Femur (tissue), 1 donor: ENCODE data around the gene STRN.
"Not testable (repeated sequence)": the region's sequence is repeated elsewhere in the genome, so short reads cannot be mapped to it uniquely, and the experiment has no call there.

Source experiments
- DNase-seq: peaks from one replicate; pipeline ENCODE4 v3.0.0-alpha.2; 2017

The STRN gene, protein sequence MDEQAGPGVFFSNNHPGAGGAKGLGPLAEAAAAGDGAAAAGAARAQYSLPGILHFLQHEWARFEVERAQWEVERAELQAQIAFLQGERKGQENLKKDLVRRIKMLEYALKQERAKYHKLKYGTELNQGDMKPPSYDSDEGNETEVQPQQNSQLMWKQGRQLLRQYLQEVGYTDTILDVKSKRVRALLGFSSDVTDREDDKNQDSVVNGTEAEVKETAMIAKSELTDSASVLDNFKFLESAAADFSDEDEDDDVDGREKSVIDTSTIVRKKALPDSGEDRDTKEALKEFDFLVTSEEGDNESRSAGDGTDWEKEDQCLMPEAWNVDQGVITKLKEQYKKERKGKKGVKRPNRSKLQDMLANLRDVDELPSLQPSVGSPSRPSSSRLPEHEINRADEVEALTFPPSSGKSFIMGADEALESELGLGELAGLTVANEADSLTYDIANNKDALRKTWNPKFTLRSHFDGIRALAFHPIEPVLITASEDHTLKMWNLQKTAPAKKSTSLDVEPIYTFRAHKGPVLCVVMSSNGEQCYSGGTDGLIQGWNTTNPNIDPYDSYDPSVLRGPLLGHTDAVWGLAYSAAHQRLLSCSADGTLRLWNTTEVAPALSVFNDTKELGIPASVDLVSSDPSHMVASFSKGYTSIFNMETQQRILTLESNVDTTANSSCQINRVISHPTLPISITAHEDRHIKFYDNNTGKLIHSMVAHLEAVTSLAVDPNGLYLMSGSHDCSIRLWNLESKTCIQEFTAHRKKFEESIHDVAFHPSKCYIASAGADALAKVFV

DNA sequence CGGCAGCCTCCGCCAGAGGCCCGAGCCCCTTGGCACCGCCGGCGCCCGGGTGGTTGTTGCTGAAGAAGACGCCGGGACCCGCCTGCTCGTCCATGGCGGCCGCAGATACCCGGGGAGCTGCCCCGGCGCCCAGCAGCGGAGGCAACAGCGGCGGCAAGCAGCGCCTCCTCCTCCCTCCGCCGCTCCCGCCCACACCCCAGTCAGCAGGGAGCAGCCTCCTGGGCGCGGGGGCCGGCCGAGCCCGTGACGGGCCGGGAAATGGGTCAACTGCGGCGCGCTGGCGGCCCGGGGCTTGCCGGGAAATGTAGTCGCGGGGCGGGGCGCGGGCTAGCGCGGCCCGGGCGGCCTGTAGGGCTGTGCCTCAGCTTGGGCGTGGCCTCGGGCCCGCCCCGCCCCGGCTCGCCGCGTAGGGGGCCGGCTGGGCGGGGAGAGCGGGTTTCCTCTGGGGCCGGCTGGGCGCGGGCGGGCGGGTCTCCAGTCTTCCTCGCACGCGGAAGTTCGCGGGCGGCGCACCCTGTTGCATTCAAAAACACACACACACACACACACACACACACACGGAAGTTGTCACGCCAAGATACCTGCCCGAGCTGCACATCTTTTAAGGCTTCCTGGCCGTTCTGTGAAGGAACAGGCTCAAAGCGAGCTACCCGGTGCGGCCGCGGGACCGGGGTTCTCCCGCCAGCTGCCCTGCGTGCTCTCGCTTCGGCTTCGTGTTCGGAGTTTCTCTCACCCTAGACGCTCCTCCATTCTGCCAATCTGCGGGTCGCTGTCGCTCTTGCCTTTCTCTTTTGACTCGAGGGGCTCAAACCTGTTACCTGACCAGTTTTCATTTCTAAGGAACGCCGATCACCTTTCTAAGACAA, at the start of gene STRN:
Gene STRN (minus strand): TSS at position 167 of the 866 bp plus-strand sequence. CDS start 73 bp downstream, at position 94.
- peak; percentile 98 for DNase-seq

DNA sequence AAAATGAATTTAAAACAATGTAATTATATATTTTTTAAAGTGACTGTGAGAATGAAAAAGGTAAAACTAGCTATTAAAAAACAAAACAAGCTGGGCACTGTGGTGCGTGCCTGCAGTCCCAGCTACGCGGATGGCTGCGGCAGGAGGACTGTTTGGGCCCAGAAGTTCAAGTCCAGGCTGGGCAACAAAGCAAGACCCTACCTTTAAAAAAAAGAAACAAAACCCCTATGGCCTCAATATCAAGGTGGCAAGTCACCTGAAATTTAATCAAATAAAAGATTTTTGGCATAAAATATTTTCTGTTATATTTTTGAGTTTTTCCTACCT, 46.9 kb upstream of the STRN start:
- no peak for DNase-seq

DNA sequence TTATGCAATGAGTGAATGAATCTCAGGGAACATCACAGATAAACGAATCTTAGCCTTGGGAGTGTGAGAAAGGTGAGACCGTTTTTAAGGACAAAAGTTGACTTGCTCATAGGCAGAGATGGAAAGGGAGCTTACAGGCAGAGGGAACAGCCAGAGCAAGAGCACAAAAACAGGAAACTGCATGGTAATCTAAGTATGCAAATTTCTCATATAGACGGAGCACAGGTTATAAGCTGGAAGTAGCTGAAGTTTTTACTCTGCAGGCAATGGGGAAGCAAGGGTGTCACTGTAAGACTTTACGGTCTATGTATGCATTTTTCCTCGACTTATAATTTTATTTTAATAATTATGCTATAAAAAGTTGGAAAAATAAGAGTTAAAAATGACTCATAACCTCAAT, 44.8 kb upstream of the STRN start:
- DNase-seq = no peak

DNA sequence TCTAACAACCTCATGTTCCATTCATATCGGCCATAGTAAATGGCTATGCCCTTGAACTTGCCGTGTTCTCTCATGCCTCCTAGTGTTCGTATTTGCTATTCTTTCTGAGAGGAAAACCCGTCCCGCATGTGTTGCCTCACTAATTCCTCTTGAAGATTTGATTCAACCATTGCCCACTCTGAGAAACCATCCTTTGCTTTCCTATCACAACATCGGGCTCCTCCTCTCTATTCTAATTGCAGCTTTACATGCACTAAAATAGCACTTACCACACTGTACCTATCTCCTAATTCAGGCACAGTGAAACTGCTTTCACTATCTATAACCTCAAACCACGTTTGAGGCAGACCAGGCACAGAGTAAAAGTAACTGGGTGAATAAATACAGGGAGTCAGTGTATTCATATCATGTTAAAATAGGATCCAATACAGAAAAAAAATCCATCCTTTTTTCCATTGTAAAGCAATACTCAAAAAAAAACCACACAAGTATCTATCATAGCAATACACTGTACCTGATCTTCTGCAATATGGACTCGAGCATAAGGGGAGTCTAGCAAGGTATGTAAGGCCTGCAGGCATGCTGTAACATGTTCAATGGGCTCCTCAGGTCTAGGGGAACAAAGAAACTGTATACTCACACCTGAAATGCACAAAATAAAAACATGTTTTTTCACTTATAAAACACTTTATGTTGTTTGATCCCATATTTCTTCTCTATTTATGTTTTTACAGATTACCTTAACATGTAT, 39.0 kb upstream of the STRN start:
- no peak for DNase-seq

DNA sequence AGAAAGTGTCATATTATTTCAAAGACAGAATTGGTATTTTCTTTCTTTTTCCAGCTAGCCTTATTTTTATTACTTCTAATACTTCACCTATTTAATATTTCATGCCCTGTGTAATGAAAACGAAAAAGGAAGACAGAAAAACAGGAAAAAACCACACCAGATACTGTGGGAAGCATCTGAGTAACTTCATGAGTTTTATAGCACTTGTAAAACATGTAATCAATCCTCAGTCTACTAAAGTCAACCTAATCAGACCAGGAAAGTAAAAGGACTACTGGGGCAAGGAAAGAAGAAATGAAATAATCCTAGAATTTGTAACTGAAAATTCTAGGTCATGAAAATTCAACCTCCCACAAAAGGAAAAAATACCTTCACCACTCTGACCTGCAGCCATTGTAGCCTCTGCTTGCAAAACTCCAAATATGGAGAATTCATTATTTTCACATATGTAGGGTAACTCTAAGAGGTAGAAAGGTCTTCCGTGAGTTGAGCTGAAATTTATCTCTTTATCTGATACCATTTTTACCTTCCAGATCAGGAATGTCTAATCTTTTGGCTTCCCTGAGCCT, 34.7 kb upstream of the STRN start:
- DNase-seq = no peak

DNA sequence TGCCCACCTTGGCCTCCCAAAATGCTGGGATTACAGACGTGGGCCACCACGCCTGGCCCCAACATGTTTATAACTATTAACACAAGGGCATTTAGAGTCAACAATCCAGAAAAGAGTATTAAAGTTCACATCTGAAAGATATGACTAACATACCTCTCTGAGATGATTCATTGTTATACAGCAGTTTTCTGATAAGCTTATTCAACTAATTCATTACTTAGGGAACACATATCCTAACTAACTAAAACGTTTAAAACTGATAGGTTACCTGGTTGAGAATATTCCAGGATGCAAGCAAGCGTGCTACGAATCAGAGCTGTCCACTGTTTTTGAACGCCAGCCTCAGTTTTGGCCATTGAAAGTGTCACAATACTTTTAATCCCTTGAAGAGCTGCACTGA, 34.0 kb upstream of the STRN start:
- DNase-seq = no peak

DNA sequence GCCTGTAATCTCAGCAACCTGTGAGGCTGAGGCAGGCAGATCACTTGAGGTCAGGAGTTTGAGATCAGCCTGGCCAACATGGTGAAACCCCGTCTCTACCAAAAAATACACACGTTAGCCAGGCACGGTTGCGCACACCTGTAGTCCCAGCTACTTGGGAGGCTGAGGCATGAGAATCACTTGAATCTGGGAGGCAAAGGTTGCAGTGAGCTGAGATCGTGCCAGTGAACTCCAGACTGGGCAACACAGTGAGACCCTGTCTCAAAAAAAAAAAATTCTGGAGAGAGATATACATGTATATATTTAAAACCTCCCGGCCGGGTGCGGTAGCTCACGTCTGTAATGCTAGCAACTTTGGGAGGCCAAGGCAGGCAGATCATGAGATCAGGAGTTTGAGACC, 33.1 kb upstream of the STRN start:
- DNase-seq = not testable (repeated sequence)

DNA sequence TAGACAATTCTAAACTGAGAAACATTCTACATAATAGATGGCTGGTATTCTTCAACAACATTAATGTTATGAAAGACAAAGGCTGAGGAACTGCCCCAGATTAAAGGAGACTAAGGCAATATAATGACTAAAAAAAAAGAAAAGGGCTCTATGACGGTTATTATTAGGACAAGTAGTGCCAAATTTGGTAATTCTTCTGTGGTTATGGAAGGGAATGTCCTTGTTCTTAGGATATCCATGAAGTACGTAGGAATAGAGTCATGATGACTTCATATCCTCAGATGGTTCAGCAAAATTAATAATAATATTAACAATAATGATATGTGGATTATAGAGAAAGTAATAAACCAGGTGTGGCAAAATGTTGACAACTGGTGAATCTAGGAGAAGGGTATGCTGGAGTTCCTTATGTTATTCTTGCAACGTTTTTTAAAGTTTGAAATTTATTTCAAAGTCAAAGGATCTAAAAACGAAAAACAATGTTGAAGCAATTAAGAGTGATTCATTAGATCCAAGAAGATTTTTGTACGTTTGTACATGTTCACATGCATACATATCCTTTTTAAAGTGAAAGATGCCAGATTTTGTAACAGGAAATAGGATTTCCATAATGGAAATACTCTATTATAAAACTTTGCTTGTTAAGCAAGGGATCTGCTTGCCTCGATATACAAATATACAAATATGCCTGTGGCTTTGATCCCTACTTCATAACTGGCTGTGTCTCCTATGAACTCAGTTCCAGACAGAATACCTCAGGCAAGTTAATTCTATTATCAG, 27.7 kb upstream of the STRN start:
- DNase-seq = no peak

DNA sequence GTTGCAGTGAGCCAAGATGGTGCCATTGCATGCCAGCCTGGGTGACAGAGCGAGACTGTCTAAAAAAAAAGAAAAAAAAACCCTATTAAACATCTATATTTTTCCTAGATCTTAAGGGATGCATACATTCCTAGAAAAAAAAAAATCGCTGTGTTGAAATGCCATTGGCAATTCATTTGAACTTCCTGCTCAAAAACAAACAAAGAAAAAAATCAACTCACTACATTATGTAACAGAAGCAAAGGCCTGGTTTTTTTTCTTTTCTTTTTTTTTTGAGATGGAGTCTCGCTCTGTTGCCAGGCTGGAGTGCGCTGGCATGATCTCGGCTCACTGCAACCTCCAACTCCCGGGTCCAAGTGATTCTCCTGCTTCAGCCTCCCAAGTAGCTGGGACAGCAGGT, 21.7 kb upstream of the STRN start:
- no peak for DNase-seq

DNA sequence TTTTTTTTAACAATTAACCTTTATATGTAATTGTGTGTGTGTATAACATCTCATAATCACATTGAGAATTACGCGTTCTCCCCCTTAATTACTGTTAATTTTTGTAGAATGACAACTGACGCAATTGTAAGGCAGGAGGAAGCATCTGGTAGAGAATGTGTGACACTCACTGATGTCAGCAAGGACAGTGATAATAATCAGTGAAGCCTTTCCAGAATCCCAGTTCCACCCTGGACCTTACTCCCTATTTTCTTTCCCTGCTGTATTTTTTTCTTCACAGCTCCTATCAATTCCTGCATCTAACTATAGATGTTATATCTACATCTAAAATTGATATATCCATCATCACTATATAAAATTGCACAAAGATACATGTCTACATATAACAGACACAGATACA, 16.1 kb upstream of the STRN start:
- DNase-seq = no peak

DNA sequence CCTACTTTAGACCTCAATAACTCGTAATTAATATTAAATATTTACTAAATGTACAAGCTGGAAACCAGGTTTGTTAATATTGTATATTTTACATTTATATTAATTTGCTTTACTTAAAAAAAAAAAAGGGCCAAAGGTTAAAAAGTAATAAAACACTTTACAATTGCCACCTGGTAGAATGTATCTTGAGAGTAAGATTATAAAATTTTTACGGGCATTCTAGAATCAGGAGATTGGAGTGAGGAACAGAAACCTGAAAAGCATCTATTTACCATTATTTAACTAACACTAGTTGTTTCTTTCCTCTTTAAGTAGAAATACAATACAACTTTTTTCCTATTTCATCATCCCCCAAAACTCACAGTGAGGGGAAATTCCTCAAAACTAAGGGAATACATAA, 15.6 kb upstream of the STRN start:
- no peak for DNase-seq

DNA sequence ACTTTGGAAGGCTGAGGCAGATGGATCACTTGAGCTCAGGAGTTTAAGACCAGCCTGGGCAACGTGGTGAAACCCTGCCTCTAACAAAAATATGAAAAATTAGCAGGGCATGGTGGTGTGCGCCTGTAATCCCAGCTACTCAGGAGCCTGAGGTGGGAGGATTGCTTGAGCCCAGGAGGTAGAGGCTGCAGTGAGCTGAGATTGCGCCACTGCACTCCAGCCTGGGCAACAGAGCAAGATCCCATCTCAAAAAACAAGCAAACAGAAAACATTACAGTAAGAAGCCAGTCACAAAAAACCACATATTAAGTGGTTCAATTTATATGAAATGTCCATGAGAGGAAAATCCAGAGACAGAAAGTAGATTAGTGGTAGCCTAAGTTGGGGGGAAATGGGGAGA, 12.7 kb upstream of the STRN start:
- not testable (repeated sequence) for DNase-seq

DNA sequence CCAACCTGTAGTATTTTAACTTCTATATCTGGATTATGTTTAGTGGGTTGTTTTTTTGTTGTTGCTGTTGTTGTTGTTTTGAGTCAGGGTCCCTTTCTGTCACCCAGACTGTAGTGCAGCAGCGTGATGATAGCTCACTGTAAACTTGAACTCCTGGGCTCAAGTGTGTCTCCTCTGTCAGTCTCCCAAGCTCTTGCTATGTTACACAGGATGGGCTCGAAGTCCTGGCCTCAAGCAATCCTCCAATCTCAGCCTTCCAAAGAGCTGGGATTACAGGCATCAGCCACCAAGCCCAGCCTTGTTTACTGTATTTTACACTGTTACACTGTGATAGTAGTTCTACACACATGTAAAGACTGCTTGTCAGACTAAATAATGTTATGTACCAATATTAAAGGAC, 9.7 kb upstream of the STRN start:
- no peak for DNase-seq

DNA sequence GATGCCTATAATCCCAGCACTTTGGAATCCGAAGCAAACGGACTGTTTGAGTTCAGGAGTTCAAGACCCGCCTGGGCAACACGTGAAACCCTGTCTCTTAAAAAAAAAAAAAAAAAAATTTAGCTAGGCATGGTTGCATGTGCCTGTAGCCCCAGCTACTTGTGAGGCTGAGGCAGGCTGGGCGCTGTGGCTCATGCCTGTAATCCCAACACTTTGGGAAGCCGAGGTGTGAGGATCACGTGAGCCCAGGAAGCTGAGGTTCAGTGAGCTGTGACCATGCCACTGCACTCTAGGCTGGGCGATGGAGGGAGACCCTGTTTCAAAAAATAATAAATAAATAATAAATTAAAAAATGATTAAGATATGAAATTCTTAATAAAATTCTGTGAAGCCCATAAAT, 9.0 kb upstream of the STRN start:
- DNase-seq = no peak

DNA sequence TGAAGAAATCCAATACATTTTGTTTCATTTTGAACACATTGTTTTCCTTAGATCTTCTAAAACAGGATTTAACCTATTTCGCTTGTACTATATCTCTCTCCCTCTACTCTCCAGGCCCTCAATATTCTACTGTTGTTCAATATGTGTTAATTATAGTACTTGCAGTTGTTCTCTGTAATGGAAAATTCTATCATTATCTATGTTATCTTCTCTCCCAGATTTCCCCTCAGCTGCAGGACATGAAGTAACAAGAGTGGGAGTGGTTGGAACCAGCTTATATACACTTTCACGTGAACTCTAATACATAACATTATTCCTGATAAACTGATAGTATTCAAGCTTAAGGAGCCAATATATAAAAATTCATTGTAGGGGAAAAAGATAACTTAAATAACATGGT, 7.0 kb upstream of the STRN start:
- no peak for DNase-seq

DNA sequence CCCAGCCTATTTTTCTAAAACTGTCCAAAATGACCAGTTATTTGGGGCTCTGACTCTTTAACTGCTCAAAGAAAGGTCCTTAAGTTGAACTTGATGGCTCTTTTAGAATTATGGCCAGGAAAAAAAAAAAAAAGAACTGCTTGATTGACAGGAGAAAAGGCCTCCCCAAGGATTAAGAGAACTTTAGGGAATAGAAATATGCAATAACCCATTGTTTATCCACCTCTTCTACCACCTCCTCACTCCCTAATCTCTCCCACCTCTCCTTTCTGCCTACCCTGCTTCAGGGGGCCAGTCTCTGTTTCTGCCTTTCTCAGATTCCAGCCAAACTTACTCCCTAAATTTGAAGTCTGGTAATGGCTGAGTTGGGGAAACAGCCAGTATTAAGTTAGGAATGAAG, 5.7 kb upstream of the STRN start:
- DNase-seq = no peak

DNA sequence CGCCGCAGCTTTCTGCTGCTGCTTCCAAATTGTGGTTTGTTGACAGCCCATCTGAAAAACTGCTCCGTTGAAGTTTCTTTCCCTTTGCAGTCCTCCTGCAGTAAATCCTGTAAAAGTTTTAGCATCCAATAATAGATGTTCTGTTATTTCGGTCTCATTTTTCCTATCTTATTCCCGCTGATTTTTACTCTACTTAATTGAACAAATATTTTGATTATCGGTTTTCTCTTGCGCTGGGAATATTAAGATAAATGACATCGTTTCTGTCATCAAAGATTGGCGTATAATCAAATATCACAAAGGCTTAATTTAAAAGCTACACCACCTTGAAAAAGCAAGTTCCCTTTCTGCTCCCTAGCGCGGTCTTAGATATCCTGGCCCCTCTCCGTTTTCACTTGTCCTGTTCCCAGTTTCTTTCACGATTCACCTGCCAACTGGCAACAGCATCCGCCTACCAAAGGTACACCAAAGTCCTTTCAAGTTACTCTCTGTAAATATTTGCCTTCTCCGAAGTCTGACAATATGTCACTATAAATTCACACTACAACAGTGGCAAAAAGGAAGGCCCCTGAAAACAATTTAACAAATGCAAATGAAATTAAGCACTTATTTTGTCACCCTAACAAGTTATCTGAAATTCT, 1.0 kb upstream of the STRN start:
- no peak for DNase-seq

DNA sequence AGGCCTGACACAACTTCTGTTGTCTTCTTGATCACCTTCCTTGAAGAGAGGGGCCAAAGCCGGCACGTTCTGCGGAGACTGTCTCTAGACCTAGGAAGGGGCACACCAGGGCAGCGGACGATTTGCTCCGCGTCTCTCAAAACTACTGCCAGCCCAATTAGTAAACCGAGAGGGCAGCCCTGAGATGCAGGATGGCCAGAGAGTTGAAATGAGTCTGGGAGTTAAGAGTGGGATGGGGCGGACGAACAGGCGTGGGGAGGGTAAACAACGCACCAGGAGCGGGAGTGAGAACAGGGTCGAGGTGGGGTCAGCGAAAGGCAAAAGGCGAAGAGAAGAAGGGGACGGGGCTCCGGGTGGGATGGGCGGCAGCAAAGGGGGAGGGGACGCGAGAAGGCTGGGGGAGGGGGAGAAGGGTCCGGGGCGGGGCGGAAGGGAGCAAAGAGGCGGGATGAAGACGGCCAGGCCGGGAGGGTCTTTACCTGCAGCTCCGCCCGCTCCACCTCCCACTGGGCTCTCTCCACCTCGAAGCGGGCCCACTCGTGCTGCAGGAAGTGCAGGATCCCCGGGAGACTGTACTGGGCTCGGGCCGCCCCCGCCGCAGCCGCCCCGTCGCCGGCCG, 476 bp downstream of the STRN start:
- peak; percentile 75 for DNase-seq

DNA sequence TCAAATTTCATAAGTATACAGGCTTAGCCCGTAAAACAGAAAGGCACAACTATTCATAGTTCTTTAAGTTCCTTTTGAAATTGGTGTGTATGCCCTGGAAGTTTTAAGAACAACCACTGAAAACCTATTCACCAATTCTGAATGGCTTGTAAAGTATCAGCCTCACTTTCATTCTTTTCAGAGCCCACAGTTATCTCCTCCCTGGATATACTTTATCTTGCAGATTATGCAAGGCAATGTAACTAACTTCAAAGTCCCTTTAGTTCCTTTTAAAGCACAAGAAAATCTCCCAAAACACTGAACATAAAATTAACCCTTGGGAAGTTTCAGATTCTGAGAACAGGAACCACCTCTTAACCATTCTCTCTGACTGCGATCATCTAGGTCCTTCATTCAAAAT, 1.1 kb downstream of the STRN start:
- no peak for DNase-seq

DNA sequence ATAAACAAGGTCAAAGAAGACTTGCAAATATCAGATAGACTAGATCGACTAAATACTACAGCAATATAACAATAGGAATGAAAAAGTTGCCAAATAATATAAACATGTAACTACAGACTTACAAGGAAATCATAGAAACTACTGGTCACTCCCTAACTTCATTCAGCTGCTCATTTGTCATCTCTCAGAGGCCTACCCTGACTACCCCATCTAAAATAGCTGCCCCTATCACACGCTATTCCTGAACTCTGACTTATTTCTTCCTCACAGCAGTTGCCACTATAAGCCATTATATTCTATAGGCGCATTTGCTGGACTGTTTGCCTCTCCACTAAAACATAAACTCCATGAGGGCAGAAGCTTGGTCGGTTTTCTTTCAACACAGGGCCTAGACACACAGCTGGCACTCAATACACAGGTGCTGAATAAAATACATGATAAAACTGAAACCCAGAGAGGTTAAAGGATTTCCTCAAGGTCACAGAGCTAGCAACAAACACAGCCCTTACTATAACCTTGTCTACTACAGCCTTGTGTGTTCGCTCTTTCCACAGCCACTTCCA, 1.8 kb downstream of the STRN start:
- DNase-seq = no peak
